IPS-11a (cell line): Measurements from ENCODE around the gene C10orf105.

ENCODE experiments used
- H3K4me3 ChIP-seq: one replicate; pipeline ENCODE4 v1.5.1; 2013; ENCODE audit warnings: low read depth, low read length, control low read depth

Gene C10orf105

DNA sequence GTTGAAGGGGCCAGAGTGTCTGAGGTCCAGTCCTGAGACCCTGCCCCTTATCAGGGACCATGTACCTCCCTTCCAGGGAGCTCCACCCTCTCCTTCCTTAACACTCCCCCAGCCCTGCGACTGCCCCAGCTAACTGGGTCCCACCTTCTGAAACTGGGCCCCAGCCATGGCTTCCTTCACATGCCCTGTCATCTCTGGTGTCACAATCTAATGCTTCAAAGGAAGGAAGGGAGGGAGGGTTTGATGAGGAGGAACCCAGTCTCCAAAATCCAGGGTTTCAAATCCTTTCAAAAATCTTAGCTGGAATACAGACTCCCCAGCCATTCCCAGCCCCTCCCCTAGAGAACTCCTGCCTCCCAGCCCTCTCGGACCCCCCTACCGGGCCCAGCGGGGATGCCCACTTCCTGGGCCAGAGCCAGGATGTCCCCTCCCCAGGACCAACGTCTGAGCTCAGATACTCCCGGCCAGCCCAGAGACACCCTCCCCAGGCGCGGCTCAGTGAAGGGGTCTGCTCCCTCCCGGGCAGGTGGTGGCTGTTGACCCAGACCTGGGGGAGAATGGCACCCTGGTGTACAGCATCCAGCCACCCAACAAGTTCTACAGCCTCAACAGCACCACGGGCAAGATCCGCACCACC is 18.0 kb downstream of the C10orf105 start:
- H3K4me3 ChIP-seq = no peak overlapping the region

DNA sequence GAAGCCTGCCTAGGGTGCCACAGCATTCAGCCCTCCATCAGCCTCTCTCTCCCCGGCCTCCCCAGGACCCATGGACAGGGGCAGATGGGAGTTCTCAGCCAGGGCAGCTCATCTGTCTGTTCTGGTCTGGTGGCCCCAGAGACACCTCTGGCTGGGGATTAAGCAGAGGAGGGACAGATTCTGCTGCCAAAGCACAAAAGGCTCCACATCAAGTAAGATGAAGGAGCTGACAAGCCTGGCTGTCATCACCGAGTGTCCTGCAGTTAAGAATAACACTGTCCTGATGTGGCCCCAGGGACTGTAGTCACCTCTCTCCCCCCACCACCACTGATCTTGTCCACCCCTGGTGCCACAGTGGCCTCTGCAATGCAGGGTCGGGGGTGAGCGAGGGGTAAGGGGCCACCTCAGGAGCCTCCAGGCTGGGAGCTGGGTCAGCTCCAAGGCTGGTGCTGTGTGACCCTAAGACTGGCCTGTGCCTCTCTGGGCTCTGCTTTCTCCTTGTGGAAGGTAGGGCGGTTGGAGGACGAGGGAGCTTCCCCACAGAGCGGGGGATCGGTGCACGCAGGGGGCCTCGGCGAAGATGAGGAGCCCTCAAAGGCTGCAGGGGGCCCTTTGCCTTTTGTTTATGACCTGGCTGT is 18.7 kb downstream of the C10orf105 start:
- no peak overlapping the region for H3K4me3 ChIP-seq

DNA sequence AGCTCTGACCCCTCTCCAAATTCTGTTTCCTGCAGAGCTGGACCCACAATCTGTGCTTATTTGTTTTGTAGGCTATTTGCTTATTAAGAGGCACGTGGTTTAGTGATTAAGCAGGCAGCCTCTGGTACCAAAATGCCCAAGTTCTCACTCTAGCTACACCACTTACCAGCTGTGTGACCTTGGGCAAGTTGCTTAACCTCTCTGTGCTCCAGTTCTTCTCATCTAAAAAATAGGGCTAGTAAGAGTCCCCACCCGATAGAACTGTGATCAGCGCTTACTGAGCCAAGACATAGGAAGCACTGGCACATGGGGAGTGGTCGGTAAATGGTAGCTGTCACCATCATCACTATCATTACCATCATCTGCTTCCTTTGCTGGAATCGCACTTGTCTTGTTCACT is 20.8 kb downstream of the C10orf105 start:
- H3K4me3 ChIP-seq = no peak overlapping the region

DNA sequence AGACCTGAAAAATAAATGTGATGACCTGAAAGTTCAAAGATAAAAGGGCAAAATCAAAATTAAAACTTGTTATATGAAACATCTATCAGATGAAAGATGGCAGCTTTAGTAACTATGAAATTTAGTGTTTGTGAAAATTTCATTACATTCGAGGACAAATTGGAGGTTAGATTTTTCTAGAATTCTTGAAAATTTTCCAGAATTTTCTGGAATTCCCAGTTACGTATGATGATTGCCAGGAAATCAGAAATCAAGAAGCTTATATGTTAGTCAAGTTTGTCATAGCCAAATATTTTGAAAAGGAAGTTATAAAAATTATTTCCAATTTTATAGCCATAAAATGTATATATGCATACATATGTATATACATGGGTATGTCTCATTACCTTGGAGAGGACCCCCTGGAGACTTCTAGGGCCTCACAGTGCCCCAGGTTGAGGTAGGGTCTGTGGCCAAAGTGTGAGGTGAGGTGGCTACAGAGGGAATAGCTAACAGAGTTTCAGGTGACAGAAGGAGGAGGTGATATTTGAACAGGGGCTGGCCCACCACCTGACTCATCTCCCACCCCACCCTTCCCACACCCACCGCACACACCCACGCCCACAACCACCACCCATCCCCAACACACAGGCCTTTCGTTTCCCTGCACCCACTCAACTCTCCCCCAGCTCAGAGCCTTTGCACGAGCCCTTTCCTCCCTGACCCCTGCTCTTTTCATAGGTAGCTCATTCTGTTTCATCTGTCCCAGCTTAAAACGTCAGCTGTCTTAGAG is 21.5 kb downstream of the C10orf105 start:
- H3K4me3 ChIP-seq = no peak overlapping the region

DNA sequence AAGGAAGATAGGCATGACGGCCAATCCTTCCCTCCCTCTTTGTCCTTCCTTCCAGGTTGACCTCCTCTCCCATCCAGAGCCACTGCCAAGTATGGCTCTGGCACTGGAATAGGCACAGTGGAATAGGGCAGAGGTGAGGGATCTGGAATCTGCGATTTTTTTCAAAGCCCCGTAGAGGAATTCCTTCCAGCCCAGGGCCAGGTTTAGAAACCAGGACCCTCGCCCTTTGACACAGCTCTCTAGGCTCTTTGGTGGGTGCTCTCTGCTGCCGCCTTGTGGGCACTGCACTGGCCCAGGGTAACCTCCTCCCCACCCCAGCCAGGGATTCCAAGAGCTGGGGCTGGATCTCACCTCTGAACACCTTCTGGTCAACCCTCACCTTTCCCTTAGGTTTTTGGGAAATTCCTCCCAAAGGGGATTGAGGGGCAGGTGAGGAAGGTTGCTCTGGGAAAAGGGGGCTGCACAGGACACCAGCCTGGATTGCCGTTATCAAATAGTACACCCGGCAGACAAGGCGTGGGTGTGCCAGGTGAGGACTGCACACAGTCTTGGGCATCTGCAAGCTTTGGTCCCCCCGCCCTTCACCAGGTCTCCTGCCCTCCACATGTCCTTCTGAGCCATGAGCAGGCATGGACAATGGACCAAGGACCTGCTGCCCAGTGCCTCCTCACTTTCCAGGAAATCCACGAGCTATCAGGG is 22.8 kb downstream of the C10orf105 start:
- H3K4me3 ChIP-seq = no peak overlapping the region

DNA sequence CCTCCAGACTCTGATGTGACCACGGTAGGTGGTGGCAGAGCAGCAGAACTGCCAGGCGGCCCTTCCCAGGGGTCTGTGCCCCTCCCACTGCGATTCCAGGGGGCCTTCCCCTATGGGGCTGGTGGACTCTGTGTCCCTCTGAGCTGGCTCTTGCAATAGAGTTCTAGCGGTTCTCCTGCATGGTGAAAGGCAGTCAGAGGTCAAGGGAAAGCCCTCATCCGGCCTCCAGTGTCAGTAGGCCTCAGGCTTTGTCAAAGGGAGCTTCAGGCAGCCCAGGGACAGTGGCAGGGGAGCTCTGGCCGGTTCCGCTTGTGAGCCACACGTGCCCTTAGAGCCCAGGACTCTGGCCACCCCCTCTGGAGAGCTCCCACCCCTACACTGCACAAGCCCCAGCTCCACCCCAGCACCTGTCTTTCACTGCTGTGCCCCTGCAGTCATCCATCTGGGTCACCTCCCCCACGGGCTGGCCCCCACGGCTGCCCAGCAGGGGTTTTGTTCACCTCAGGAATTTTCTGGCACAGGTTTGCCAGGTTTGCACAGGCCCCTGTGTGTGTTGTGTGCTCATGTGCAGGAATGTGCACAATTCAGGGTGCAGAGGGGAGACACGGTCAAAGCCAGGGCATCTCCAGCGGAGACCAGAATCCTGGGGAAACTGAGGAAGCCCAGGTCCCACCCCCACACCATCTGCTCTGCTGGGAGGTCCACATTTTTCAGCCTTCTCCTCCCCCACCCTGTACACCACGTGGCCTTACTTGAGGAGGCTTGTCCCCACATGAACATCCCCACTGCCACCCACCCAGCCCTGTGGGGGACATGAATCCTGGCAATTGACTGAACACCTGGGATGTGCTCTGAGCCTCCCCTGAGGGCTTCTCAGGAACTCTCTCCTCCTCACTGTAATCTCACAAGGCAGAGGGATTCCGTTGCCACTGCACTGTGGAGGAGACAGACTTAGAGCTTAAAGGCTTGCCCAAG is 23.8 kb downstream of the C10orf105 start:
- H3K4me3 ChIP-seq = no peak overlapping the region

DNA sequence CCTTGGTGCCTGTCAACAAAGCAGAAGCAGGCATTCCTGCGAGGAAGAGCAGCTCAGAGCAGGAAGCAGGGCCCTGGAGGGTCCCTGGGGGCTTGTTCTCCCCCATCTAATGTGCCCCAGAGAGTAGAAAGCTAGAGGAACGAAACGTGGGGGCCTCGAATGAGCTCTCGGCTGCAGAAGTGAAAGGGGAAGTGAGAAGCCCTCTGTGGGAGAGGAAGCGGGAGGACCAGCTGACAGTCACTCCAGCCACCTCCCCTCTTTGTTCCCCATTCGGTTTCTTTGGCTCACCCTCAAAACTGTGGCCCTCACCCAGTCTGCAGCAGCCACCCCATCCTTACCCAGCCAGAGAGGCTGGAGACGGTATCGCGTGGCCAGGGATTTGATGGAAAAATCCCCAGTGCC is 25.0 kb downstream of the C10orf105 start:
- no peak overlapping the region for H3K4me3 ChIP-seq

DNA sequence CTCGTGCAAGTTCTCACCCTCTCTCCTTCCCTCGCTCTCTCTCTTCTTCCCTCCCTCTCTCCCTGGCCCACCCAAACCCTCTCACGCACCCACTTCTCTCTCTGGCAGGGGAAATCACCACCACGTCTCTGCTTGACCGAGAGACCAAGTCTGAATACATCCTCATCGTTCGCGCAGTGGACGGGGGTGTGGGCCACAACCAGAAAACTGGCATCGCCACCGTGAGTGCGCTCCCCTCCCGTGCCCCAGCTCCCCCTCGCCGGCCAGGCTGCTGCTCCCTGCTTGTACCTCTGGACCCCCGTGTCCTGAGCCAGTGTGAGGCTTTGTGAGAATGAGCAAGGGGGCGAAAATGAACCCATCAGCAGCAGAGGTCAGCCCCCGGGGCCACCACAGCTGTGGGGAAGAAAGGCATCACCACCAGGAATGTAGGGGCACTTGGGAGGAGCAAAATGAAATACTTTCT is 25.5 kb downstream of the C10orf105 start:
- H3K4me3 ChIP-seq = no peak overlapping the region

DNA sequence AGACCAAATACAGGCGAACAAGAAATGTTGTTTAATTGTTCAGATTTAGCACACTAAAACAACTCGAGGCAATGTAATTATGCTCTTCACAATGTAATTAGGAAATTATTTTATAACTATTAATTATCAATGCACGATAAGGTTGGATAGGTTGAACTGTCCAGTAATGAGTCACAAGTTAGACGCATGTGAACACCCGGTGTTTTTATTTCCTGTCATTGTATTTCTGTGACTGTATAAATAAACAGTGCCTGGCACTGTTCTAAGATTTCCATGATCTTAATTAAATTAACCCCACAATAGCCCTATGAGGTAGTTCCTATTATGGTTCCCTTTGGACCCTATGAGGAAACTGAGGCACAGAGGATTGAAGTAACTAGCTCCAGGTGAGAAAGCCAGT is 26.2 kb downstream of the C10orf105 start:
- H3K4me3 ChIP-seq = no peak overlapping the region

DNA sequence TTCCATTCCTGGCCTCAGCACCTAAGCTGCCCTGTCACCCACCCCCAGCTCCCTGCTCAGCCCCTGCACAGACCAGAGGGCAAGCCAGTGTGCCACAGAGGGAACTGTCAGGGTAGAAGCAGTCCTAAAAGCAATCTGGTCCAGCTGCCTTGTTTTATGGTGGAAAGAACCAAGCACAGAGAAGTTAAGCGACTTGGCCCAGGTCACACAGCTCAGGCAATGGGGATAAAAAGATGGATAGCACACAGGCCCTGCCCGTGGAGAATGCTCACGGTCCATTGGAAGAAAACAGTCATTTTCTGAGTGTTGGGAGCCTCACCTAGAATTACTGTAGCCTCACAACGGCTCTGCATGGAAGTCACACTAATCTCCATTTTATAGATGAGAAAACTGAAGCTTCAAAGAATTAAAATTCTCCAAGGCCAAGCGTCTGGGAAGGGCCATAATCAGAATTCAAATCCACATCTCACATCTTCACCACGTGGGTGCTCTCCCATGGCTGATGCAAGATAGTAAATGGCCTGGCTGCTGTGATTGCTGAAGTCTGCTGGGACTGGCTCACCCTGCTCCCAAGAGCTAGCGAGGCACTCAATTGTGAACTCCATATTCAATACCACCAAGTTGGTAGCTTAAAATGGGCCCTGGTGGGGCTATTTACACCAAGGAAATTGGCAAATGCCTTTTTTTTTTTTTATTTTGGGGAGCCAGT is 26.8 kb downstream of the C10orf105 start:
- no peak overlapping the region for H3K4me3 ChIP-seq

DNA sequence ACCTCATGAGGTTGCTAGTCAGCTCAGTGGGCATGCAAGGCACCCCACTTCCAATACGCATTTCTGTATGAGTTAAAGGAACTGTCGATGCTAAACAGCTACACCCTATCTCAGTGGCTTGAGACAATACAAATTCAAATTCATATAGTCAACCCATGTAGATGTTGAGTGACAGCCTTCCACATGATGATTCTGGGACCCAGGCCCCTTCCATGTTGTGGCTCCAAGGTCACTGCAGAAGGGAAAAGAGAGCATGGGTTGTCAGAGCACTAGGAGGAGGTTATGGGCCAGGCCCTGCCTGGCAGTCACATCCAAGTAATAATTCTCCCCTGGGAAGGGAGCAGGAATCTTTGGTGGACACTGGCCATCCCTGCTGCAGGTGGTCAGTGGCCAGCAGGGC is 28.2 kb downstream of the C10orf105 start:
- no peak overlapping the region for H3K4me3 ChIP-seq

DNA sequence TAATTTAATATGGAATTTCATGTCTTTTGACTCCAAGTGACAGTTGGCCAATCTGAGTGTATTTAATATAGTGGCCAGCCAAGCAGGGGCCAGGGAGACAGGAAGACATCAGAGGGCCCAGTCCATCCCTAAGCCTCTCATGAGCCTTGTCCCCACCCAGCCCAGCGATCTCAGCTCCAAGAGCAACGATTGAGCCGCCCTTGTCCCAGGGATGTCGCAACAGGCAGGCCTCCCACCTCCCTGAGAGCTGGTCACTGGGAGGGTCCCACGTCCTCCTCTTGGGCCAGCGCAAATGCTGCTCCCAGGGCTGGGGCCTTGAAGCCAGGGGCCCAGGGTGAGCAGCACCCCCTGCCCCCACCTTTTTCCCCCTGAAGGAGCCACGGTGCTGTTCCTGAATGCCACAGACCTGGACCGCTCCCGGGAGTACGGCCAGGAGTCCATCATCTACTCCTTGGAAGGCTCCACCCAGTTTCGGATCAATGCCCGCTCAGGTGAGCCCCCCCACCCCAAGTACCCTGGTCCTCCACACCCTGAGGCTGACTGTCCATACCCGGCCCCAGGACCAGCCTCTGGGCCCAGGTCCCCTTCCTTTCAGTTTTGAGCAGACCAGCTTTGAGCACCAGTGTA is 29.4 kb downstream of the C10orf105 start:
- H3K4me3 ChIP-seq = no peak overlapping the region

DNA sequence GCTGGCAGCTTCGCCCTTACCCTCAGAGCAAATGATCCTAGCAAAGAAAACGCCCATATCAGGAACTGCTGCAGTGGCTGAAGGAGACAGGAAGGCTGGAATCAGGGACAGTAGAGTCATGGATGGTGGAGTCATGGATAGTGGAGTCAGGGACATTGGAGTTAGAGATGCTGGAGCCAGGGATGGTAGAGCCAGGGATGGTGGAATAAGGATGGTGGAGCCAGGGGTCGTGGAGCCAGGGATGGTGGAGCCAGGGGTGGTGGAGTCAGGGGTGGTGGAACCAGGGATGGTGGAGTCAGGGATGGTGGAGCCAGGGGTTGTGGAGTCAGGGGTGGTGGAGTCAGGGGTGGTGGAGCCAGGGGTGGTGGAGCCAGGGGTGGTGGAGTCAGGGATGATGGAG is 31.3 kb downstream of the C10orf105 start:
- no peak overlapping the region for H3K4me3 ChIP-seq

DNA sequence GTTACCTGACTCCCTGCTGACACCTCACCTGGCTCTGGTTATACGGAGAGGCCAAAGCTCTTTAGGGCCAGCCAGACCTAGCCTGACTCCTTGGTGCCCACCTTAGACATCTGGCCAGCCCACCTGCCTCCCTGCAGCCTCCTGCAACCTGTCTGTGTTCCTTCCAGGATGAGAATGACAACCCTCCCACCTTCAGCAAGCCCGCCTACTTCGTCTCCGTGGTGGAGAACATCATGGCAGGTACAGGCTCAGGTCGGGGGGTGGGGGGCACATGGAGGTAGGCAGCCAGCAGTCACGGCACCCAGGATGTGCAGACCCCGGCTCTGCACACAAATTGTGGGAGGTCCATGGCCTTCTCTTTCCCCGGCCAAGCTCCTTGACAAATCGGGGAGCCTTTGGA is 32.1 kb downstream of the C10orf105 start:
- H3K4me3 ChIP-seq = no peak overlapping the region

DNA sequence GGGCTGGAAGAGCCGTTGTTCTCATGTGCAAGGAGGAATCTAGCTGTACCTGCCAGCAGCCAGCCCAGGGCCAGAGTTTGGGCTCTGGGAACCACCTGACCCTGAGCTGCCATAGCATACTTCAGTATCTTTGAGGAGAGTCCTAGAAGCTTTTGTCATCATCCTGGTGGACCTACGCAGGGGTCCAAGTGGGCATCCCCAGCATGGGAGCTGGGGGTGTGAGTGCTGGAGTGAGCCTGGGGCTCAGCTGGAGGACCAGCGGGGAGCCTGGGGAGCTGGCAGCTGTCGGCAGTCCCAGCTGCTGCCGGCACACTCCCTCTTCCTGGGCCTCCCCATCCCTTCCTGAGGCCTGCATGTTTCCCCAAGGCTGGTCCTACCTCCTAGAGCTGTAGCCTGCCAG is 32.5 kb downstream of the C10orf105 start:
- no peak overlapping the region for H3K4me3 ChIP-seq

DNA sequence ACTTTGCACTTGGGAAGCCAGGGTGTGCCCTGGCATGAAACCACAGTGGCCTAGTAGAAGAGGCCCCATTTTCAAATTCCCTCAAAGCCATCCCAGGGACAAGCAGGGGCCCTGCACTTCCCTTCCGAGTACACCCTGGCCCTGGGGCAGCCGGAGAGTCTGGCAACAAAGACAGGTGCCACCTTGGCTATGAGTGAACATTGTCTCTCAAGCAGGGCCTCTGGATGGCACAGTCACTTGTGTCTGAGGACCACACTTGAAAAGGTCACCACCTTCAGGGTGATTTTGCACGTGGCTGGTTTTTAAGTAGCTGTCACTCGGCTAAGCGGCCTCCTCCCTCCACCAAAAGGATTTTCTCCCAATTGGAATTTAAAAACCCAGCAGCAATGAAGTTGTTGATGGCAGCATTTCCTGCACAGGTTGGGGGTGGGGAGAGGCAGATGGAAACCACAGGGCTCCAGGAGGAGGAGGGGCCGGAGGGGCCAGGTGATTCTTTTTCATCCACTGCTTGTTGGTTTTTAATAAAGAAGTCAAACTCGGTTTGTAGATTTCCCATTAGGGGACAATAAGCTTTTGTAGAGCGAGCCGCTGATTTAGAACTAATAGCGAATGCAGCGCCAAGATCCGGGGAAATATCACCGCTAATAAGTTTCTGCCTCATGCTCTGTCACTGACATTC is 33.9 kb downstream of the C10orf105 start:
- H3K4me3 ChIP-seq = no peak overlapping the region

DNA sequence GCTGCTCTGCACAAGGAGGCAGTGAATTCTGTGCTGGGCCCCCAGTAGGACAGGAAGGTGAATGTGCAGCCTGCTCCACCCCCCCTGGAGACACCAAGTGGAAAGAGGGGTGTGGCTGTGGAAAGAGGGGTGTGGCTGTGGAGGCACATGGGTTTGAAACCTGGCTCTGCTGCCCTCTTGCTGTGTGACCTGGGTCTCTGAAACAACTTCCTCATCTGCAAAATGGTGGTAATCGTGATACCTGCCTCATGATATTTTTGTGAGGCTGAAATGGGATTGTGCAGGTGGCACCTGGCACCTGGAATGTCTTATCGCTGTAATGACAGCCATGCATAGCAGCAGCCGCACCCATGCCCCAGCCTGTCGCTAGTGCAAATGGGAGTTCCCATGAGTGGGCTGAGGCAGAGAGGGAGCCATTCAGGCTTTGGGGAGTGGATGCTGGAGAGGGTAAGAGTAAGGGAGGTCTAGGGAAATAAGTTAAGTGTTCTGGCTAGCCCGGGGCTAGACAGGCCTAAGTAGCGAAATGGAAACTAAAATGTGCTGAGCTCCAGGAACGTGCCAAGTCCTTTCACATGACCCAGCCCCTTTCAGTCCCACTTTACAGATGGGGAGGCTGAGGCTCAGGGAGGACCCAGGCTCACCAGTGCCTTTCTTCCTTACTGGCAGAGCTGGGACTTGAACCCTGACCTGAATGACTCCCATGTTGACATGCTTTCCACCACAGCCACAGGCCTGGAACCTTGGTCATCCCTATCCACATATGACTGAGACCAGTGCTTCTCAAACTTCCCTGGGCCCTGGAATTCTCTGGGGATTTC is 35.0 kb downstream of the C10orf105 start:
- no peak overlapping the region for H3K4me3 ChIP-seq

DNA sequence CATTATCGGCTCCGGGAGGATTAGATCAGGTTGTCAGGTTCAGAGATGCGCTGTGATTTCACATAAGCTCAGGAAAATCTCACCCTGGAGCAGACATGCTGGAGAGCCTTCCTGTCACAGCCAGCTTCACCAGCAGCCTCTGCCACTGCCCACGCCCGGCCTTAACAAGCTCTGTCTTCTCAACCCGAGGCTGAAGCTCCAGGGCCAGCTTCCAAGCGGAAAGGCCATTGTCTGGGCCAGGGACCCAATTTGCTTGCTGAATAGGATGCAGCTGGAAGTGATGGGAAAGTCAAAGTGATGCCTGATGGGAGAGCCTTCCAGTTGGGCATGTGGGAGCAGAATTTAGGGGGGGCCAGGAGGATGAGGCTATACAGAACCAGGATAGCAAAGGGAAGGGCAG is 36.3 kb downstream of the C10orf105 start:
- no peak overlapping the region for H3K4me3 ChIP-seq
